ENCODE results near the gene FBXO38.

- TF ChIP-seq ZNF274 (CRISPR knock-in tag; IDR thresholded peaks at IDR 0.05) (no peak), HMG20B (CRISPR knock-in tag; conservative IDR thresholded peaks at IDR 0.05) (no peak), ETV6 (CRISPR knock-in tag; conservative IDR thresholded peaks at IDR 0.05) (no peak), TARDBP (CRISPR knock-in tag; IDR thresholded peaks at IDR 0.05) (no peak), MIER3 (CRISPR knock-in tag; IDR thresholded peaks at IDR 0.05; ENCODE audit: borderline replicate concordance) (no peak), TP53 (CRISPR knock-in tag; conservative IDR thresholded peaks at IDR 0.05) (no peak), POLR2AphosphoS5 (IDR thresholded peaks at IDR 0.05; ENCODE audit: low read depth, low read length) (no peak), NFE2 (CRISPR knock-in tag; IDR thresholded peaks at IDR 0.05) (no peak), JUND (CRISPR knock-in tag; IDR thresholded peaks at IDR 0.05) (no peak), ZFP36L1 (CRISPR knock-in tag; IDR thresholded peaks at IDR 0.05) (no peak), ZNF121 (CRISPR knock-in tag; IDR thresholded peaks at IDR 0.05) (no peak)
Observed at GRCh38 chr5:148445578-148445977, 61.8 kb downstream of the FBXO38 start.

Data from HepG2 (cell line).